HEK293 (cell line): Measurements from ENCODE around the gene ZNF536.

Experiments
- KLF10 ChIP-seq: fragments of 450-650 bp; IDR thresholded peaks from 2 replicates; pipeline ENCODE4 v1.5.1; 2018; ENCODE audit warnings: missing biosample characterization, mild to moderate bottlenecking, missing genetic modification characterization
- ZBTB1 ChIP-seq: fragments of 450-650 bp; formaldehyde crosslinking; IDR thresholded peaks from 2 replicates; pipeline ENCODE4 v1.5.1; 2016; ENCODE audit warnings: missing biosample characterization, missing genetic modification characterization
- ZNF274 ChIP-seq, 2 experiments: fragments of 200-500 bp in 1 of 2; fragments of 450-650 bp in 1 of 2; sonication (Bioruptor generic) in 1 of 2; formaldehyde crosslinking in 1 of 2; IDR thresholded peaks; 2 replicates each; pipeline versions ENCODE4 v1.5.1 to v1.6.1; 2014 to 2016; ENCODE audit warnings: borderline replicate concordance in 1 of 2, inconsistent platforms in 1 of 2, low read length in 1 of 2, missing biosample characterization in 1 of 2, missing genetic modification characterization in 1 of 2
- TF ChIP-seq, protein P1 (sequence below): fragments of 450-650 bp; formaldehyde crosslinking; IDR thresholded peaks from 2 replicates; pipeline ENCODE4 v1.5.1; 2016; ENCODE audit warnings: missing biosample characterization, missing genetic modification characterization

DNA sequence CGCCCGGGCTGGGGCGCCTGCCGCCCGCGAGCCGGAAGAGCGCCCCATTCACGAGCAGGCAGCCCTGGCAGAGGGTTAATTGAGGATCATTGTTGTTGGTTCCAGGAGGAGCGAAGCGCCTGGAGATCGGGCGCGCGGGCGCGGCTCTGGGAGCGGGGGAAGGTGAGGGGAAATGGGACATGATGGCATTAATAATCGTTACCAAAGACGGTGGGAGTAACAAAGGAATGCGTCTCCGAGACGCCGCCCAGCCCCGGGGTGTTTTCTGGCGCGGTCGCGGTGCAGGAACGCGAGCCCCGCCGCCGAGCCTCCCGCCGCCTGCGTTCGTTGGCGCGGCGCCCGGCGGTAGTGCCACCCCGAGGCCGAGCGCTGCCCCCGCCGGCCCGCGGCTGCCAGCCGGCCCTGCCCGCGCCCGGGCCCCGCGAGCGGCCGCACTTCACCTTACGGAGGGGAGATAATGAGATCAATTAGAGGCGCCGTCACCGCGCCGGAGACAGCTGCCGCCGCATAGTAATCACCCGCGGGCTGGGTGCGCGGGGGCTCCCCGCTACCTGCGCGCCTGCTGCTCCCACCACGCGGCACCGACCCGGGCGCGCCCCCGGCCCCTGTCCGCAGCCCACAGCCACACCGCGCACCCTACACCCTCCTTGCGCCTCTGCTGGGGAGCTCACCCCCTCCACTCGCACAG, 2.8 kb downstream of the ZNF536 start:
- TF ChIP-seq, protein P1, sequence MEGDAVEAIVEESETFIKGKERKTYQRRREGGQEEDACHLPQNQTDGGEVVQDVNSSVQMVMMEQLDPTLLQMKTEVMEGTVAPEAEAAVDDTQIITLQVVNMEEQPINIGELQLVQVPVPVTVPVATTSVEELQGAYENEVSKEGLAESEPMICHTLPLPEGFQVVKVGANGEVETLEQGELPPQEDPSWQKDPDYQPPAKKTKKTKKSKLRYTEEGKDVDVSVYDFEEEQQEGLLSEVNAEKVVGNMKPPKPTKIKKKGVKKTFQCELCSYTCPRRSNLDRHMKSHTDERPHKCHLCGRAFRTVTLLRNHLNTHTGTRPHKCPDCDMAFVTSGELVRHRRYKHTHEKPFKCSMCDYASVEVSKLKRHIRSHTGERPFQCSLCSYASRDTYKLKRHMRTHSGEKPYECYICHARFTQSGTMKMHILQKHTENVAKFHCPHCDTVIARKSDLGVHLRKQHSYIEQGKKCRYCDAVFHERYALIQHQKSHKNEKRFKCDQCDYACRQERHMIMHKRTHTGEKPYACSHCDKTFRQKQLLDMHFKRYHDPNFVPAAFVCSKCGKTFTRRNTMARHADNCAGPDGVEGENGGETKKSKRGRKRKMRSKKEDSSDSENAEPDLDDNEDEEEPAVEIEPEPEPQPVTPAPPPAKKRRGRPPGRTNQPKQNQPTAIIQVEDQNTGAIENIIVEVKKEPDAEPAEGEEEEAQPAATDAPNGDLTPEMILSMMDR (tag by site-specific recombination): no peak
- TF ChIP-seq KLF10 (no peak; the same call in 1 of the 2 replicates), ZBTB1 (tag by site-specific recombination) (no peak), ZNF274 (IDR thresholded peaks at IDR 0.05; ENCODE audit: low read length) (no peak), ZNF274 (tag by site-specific recombination; IDR thresholded peaks at IDR 0.05; ENCODE audit: borderline replicate concordance) (no peak)
